K562 (cell line): ENCODE data around the gene KIF18B. TPM values are rescaled to one million over a fixed set of nuclear protein-coding genes. Genes with fewer than 3 reads are reported as not detected.

Experiments used
- MAFF ChIP-seq: IDR thresholded peaks from 2 replicates; pipeline ENCODE4 v1.6.1; 2012; ENCODE audit warnings: low read length, improper control_type of control experiment
- PTRF ChIP-seq: fragments of 450-650 bp; IDR thresholded peaks from 2 replicates; pipeline ENCODE4 v1.6.1; 2016; ENCODE audit warnings: mild to moderate bottlenecking, missing genetic modification characterization, missing compliant biosample characterization
- SMAD3 ChIP-seq: fragments of 450-650 bp; formaldehyde crosslinking; conservative IDR thresholded peaks from 2 replicates; pipeline ENCODE4 v1.4.0; 2020; ENCODE audit warnings: mild to moderate bottlenecking
- SMARCA5 ChIP-seq: fragments of 450-650 bp; IDR thresholded peaks from 2 replicates; pipeline ENCODE4 v1.6.1; 2016
- SREBF2 ChIP-seq: sonication (generic); formaldehyde crosslinking; IDR thresholded peaks from 2 replicates; pipeline ENCODE4 v1.4.0; 2020; ENCODE audit warnings: mild to moderate bottlenecking, missing genetic modification reagents
- TOE1 ChIP-seq, 2 experiments: fragments of 450-650 bp in 1 of 2; sonication (generic) in 1 of 2; formaldehyde crosslinking in 1 of 2; IDR thresholded peaks; 2 replicates each; pipeline versions ENCODE4 v1.7.1 to v1.8.0; 2016 to 2022; ENCODE audit warnings: borderline replicate concordance in 2 of 2, mild to moderate bottlenecking in 2 of 2, antibody characterized with exemption in 1 of 2, inconsistent platforms in 1 of 2, low read depth in 1 of 2, missing genetic modification reagents in 1 of 2, moderate library complexity in 1 of 2
- ZNF143 ChIP-seq: sonication (generic); formaldehyde crosslinking; IDR thresholded peaks from 2 replicates; pipeline ENCODE4 v1.9.0; 2022; ENCODE audit warnings: mild to moderate bottlenecking, missing genetic modification reagents
- polyA plus RNA-seq, 8 experiments: library from polyadenylated mRNA; depleted of rRNA in 4 of 8; stranded (reverse) in 5 of 8; unstranded in 3 of 8; fragments of >200 nt; fragmentation: Nextera tagmentation in 2 of 8; fragmentation: Illumina TruSeq in 1 of 8; extraction: Ambion mirVana in 2 of 8; extraction: Trizol in 1 of 8; gene quantifications; 2 replicates each; pipeline versions ENCODE4 v1.2.1 to v1.2.3, GENCODE V29; 2011 to 2014; ENCODE audit warnings: inconsistent platforms in 1 of 8, missing spikeins in 1 of 8
- total RNA-seq, 7 experiments: library from RNA; depleted of rRNA in 6 of 7; stranded (reverse); fragments of >200 nt in 6 of 7; fragmentation: Illumina TruSeq in 2 of 7; extraction: Trizol in 2 of 7; gene quantifications; 2 replicates each; pipeline versions ENCODE4 v1.2.1 to v1.2.3, GENCODE V29; 2011 to 2021; ENCODE audit warnings: low replicate concordance in 1 of 7
- TF ChIP-seq, protein P1 (sequence below), 2 experiments: fragments of 450-650 bp; IDR thresholded peaks; 2 replicates each; pipeline ENCODE4 v1.6.1; 2016; ENCODE audit warnings: mild to moderate bottlenecking in 2 of 2, borderline replicate concordance in 1 of 2, low read depth in 1 of 2, moderate library complexity in 1 of 2
- TF ChIP-seq, protein P2 (sequence below): fragments of 450-650 bp; formaldehyde crosslinking; IDR thresholded peaks from 2 replicates; pipeline ENCODE4 v1.4.0; 2020; ENCODE audit warnings: mild to moderate bottlenecking, moderate library complexity
- TF ChIP-seq, protein P3 (sequence below), 3 experiments: IDR thresholded peaks in 2 of 3; conservative IDR thresholded peaks in 1 of 3; 2 replicates each; pipeline ENCODE4 v1.5.1; 2011 to 2012; ENCODE audit warnings: low read length in 3 of 3, mild to moderate bottlenecking in 3 of 3, control low read depth in 2 of 3, improper control_type of control experiment in 1 of 3, inconsistent platforms in 1 of 3, low read depth in 1 of 3, mixed read lengths in 1 of 3, moderate library complexity in 1 of 3; ENCODE audit not compliant: insufficient read depth in 2 of 3
- TF ChIP-seq, protein P4 (sequence below): conservative IDR thresholded peaks from 2 replicates; pipeline ENCODE4 v1.6.1; 2011; ENCODE audit warnings: low read depth, mild to moderate bottlenecking, low read length; ENCODE audit not compliant: control insufficient read depth
- TF ChIP-seq, protein P5 (sequence below): fragments of 450-650 bp; IDR thresholded peaks from 2 replicates; pipeline ENCODE4 v1.6.1; 2016; ENCODE audit warnings: missing biosample characterization, missing genetic modification characterization

The KIF18B gene
- total and polyA plus RNA-seq, 9 of the 15 experiments (the other 6 are each of a cell fraction or from before 2014, with no cell fraction given), result 2.0 to 42.8 (median 13.2) TPM

DNA sequence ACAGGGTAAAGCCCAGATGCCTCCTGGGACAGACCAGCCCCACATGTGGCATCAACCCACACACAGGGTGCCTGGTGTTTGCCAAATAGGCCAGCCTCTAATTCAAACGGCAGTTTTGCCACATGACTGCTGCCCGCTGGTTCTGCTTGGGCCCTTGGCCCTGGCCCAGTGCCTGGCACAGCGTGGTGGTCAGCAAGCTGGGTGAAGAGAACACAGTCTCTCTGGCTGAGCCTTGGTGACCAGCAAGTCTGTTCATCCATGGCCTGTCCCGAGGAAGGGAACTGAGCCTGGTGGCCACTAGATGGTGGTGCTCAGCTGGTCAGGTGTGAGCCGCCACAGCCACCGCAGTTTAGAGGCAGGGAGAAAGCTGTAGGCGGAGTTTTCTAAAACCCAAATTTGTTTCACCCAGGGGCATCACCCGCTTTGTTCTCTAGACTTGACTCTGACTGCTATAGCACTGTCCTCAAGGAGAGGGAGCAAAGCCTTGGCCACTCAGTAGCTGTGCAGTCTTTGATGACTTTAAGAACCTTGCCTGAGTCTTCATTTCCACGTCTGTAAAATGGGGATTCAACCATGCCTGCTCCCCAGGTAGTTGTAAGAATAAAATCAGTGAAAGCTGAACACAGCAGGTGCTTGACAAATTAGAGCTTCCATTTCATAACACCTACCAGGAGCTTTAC is 27.5 kb downstream of the KIF18B start (continued):
- TF ChIP-seq, protein P1, sequence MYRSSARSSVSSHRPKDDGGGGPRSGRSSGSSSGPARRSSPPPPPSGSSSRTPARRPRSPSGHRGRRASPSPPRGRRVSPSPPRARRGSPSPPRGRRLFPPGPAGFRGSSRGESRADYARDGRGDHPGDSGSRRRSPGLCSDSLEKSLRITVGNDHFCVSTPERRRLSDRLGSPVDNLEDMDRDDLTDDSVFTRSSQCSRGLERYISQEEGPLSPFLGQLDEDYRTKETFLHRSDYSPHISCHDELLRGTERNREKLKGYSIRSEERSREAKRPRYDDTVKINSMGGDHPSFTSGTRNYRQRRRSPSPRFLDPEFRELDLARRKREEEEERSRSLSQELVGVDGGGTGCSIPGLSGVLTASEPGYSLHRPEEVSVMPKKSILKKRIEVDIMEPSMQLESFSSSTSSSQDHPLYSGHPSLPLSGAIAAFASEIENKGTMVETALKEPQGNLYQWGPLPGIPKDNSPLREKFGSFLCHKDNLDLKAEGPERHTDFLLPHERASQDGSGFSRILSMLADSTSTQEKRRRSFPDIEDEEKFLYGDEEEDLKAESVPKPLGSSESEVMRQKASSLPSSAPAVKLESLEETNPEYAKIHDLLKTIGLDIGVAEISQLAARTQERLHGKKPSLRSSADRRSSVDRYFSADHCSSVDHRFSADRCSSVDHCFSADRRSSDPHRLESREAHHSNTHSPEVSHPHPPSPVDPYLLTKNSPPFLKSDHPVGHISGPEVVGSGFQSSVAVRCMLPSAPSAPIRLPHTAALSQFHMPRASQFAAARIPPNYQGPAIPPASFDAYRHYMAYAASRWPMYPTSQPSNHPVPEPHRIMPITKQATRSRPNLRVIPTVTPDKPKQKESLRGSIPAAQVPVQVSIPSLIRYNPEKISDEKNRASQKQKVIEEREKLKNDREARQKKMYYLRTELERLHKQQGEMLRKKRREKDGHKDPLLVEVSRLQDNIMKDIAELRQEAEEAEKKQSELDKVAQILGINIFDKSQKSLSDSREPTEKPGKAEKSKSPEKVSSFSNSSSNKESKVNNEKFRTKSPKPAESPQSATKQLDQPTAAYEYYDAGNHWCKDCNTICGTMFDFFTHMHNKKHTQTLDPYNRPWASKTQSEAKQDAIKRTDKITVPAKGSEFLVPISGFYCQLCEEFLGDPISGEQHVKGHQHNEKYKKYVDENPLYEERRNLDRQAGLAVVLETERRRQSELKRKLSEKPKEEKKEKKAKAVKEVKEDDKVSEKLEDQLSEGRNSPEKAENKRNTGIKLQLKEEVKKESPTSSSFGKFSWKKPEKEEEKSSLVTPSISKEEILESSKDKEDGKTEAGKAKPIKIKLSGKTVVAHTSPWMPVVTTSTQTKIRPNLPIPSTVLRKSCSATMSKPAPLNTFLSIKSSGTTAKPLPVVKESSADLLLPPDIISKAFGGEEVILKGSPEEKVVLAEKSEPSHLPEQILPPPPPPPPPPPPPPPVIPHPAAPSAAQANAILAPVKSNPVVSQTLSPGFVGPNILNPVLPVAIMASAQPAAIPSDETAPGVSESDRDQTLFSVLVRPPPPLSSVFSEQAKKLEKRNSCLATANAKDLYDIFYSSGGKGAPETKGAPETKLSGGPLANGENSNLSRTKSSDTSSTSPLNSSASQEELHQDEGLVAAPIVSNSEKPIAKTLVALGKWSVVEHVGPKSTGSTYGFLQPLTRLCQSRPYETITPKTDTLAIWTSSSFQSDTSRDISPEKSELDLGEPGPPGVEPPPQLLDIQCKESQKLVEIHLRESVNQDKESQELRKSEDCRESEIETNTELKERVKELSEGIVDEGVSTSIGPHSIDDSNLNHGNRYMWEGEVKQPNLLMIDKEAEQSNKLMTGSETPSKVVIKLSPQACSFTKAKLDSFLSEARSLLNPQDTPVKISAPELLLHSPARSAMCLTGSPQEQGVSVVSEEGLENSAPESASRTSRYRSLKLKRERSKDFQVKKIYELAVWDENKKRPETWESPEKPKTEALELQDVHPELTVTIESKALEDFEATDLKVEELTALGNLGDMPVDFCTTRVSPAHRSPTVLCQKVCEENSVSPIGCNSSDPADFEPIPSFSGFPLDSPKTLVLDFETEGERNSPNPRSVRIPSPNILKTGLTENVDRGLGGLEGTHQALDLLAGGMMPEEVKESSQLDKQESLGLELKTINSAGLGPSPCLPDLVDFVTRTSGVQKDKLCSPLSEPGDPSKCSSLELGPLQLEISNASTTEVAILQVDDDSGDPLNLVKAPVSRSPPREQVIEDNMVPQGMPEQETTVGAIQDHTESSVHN (IDR thresholded peaks at IDR 0.05; ENCODE audit: borderline replicate concordance in 1 of 2, low read depth in 1 of 2), result no peak
- no peak for TF ChIP-seq SREBF2 (CRISPR knock-in tag)
- TF ChIP-seq, protein P2, sequence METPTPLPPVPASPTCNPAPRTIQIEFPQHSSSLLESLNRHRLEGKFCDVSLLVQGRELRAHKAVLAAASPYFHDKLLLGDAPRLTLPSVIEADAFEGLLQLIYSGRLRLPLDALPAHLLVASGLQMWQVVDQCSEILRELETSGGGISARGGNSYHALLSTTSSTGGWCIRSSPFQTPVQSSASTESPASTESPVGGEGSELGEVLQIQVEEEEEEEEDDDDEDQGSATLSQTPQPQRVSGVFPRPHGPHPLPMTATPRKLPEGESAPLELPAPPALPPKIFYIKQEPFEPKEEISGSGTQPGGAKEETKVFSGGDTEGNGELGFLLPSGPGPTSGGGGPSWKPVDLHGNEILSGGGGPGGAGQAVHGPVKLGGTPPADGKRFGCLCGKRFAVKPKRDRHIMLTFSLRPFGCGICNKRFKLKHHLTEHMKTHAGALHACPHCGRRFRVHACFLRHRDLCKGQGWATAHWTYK, result no peak
- TF ChIP-seq ZNF143 (CRISPR knock-in tag), result no peak
- TF ChIP-seq SMAD3, result no peak
- 0 out of 2 replicates have a peak, but pooled peaks have one; percentile 20 for TF ChIP-seq SMARCA5
- TF ChIP-seq, protein P3, sequence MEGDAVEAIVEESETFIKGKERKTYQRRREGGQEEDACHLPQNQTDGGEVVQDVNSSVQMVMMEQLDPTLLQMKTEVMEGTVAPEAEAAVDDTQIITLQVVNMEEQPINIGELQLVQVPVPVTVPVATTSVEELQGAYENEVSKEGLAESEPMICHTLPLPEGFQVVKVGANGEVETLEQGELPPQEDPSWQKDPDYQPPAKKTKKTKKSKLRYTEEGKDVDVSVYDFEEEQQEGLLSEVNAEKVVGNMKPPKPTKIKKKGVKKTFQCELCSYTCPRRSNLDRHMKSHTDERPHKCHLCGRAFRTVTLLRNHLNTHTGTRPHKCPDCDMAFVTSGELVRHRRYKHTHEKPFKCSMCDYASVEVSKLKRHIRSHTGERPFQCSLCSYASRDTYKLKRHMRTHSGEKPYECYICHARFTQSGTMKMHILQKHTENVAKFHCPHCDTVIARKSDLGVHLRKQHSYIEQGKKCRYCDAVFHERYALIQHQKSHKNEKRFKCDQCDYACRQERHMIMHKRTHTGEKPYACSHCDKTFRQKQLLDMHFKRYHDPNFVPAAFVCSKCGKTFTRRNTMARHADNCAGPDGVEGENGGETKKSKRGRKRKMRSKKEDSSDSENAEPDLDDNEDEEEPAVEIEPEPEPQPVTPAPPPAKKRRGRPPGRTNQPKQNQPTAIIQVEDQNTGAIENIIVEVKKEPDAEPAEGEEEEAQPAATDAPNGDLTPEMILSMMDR (IDR thresholded peaks at IDR 0.05 in 2 of 3, conservative IDR thresholded peaks at IDR 0.05 in 1 of 3; ENCODE audit: insufficient read depth in 2 of 3, low read depth in 1 of 3, low read length in 3 of 3), result peak; percentile 93 to 95 (median 93)
- TF ChIP-seq TOE1 (IDR thresholded peaks at IDR 0.05; ENCODE audit: borderline replicate concordance), result no peak
- TF ChIP-seq TOE1 (CRISPR knock-in tag; IDR thresholded peaks at IDR 0.05; ENCODE audit: borderline replicate concordance, low read depth), result 0 out of 2 replicates have a peak, but pooled peaks have one; percentile 35
- no peak for TF ChIP-seq PTRF (tag)
- no peak for TF ChIP-seq MAFF
- TF ChIP-seq, protein P4, sequence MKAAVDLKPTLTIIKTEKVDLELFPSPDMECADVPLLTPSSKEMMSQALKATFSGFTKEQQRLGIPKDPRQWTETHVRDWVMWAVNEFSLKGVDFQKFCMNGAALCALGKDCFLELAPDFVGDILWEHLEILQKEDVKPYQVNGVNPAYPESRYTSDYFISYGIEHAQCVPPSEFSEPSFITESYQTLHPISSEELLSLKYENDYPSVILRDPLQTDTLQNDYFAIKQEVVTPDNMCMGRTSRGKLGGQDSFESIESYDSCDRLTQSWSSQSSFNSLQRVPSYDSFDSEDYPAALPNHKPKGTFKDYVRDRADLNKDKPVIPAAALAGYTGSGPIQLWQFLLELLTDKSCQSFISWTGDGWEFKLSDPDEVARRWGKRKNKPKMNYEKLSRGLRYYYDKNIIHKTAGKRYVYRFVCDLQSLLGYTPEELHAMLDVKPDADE, result no peak
- TF ChIP-seq, protein P5, sequence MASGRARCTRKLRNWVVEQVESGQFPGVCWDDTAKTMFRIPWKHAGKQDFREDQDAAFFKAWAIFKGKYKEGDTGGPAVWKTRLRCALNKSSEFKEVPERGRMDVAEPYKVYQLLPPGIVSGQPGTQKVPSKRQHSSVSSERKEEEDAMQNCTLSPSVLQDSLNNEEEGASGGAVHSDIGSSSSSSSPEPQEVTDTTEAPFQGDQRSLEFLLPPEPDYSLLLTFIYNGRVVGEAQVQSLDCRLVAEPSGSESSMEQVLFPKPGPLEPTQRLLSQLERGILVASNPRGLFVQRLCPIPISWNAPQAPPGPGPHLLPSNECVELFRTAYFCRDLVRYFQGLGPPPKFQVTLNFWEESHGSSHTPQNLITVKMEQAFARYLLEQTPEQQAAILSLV, result no peak
